Sigmoid colon (tissue), 7 donors: ENCODE data around the gene VRK1. TPM values are rescaled to one million over a fixed set of nuclear protein-coding genes. Genes with fewer than 3 reads are reported as not detected.

Experiments
- DNase-seq: peaks from one replicate; pipeline ENCODE4 v3.0.0-alpha.2; 2019
- H3K27ac ChIP-seq, 4 donors: fragments of 200-600 bp; sonication (generic); one replicate each; pipeline ENCODE4 v1.5.1; 2016 to 2019; ENCODE audit warnings: mild to moderate bottlenecking in 1 of 4
- H3K27me3 ChIP-seq, 3 donors: fragments of 200-600 bp; sonication (generic); one replicate each; pipeline ENCODE4 v1.5.1; 2019; ENCODE audit warnings: mild to moderate bottlenecking in 1 of 3
- H3K36me3 ChIP-seq, 4 donors: fragments of 200-600 bp; sonication (generic); one replicate each; pipeline ENCODE4 v1.5.1; 2016 to 2019
- H3K4me1 ChIP-seq, 4 donors: fragments of 200-600 bp; sonication (generic); one replicate each; pipeline ENCODE4 v1.5.1; 2017 to 2019
- H3K4me3 ChIP-seq, 4 donors: fragments of 200-600 bp; sonication (generic); one replicate each; pipeline ENCODE4 v1.5.1; 2017 to 2019; ENCODE audit warnings: mild to moderate bottlenecking in 2 of 4, moderate library complexity in 1 of 4
- H3K9me3 ChIP-seq, 4 donors: fragments of 200-600 bp in 3 of 4; sonication (generic) in 3 of 4; one replicate each; pipeline versions ENCODE4 v1.5.1 to v1.6.1; 2013 to 2019
- CTCF ChIP-seq, 4 experiments: fragments of 450-650 bp in 3 of 4; fragments of 200-600 bp in 1 of 4; IDR thresholded peaks; one replicate each; pipeline ENCODE4 v1.5.1; 2016 to 2019; ENCODE audit warnings: antibody characterized with exemption in 4 of 4, mild to moderate bottlenecking in 3 of 4, moderate library complexity in 2 of 4
- EP300 ChIP-seq, 4 donors: sonication (generic); formaldehyde crosslinking; IDR thresholded peaks; one replicate each; pipeline ENCODE4 v1.6.1; 2017; ENCODE audit warnings: antibody characterized with exemption in 4 of 4
- POLR2A ChIP-seq, 2 donors: fragments of 450-650 bp; IDR thresholded peaks; one replicate each; pipeline ENCODE4 v1.6.1; 2016; ENCODE audit warnings: antibody characterized with exemption in 2 of 2, mild to moderate bottlenecking in 2 of 2, moderate library complexity in 2 of 2
- POLR2AphosphoS5 ChIP-seq, 4 donors: sonication (generic); formaldehyde crosslinking; IDR thresholded peaks; one replicate each; pipeline ENCODE4 v1.6.1; 2017; ENCODE audit warnings: antibody characterized with exemption in 4 of 4
- WGBS, 2 donors: extraction: QIAGEN DNeasy Blood & Tissue Kit; methylation state at CpG; one replicate each; pipeline ENCODE4 v1.1.7; 2013; 5-methylcytosine and 5-hydroxymethylcytosine counted together
- intact Hi-C: fragments of 100-400 bp; cut with DNase I; formaldehyde crosslinking; loops from one replicate; pipeline ENCODE4 v1.15.1; 2023
- polyA plus RNA-seq, 3 donors: library from polyadenylated mRNA; stranded (reverse); fragments of 200-250 nt; gene quantifications; one replicate each; pipeline ENCODE4 v1.2.3, GENCODE V29; 2013
- total RNA-seq, 4 donors: library from RNA; depleted of rRNA; stranded (reverse); fragments of >200 nt; gene quantifications; one replicate each; pipeline ENCODE4 v1.1.0, GENCODE V29; 2016
- donor health status: healthy with polysubstance abuse.
- donor health status: Bipolar disorder and iron deficiency.
- donor health status: healthy.

VRK1 gene
- total and polyA plus RNA-seq, 7 donors: 7.8 to 25.7 (median 17.9) TPM

DNA sequence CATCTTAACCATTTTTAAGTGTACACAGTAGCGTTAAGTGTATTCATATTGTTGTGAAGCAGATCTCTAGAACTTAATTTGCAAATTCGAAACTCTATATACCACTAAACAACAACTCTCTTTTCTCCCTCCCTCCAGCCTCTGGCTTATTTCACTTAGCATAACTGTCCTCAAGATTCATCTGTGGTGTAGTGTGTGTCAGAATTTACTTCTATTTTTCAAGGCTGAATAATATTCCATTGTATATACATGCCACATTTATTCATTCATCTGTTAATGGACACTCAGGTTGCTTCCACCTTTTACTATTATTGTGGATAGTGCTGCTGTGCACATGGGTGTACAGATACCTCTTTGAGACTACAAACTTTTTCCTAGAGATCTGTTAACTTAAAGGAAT, 26.5 kb downstream of the VRK1 start:
- intact Hi-C loops: no loop called here
- no peak for DNase-seq
- H3K9me3 ChIP-seq: no peaks in the 10 kb centered on the region
- WGBS, 2 donors: 97 to 100% methylated on average over 2 of the region's 2 CpGs
- H3K4me1 ChIP-seq: peaks cover 0 to 11% (median 5%) of the 10 kb centered on the region in 4 donors
- no peaks in the 10 kb centered on the region for H3K27me3 ChIP-seq
- TF ChIP-seq POLR2A (IDR thresholded peaks at IDR 0.05): no peak
- TF ChIP-seq CTCF (IDR thresholded peaks at IDR 0.05): no peak
- TF ChIP-seq EP300 (IDR thresholded peaks at IDR 0.05): no peak
- no peak for TF ChIP-seq POLR2AphosphoS5 (IDR thresholded peaks at IDR 0.05)
- H3K4me3 ChIP-seq: no peak overlapping the region
- H3K36me3 ChIP-seq: no peaks in the 10 kb centered on the region
- no peak overlapping the region for H3K27ac ChIP-seq

GRCh38 chr14:96824283-96824682, 27.1 kb downstream of the VRK1 start:
- intact Hi-C loops: no loop called here
- WGBS, 2 donors: 76 to 96% methylated on average over 3 of the region's 3 CpGs

DNA sequence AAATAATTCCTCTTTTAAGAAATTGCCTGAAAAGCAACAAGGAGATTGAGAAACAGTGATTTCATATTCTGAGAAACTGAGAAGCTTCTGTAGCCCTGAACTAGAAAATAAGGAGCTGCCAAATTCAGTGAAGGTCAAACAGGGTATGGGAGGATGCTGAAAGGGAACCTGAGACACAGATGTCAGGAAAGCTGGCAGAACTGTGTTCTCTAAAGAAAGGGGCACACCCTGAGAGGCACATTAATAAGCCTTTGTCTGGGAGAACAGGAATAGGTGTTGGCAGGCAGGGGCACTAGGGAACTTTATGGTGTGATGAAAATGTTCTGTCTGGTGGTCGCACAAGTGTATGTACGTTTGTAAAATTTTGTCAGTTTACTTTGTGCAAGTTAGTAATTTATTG, 29.6 kb downstream of the VRK1 start:
- TF ChIP-seq CTCF (IDR thresholded peaks at IDR 0.05): no peak
- H3K4me3 ChIP-seq: no peak overlapping the region
- H3K27me3 ChIP-seq: no peaks in the 10 kb centered on the region
- H3K9me3 ChIP-seq: no peaks in the 10 kb centered on the region
- no peak overlapping the region for H3K27ac ChIP-seq
- no peaks in the 10 kb centered on the region for H3K36me3 ChIP-seq
- intact Hi-C loops: no loop called here
- no peak for DNase-seq
- 18 to 50% methylated on average over 2 of the region's 2 CpGs for WGBS, 2 donors
- peaks cover 0 to 11% (median 5%) of the 10 kb centered on the region in 4 donors for H3K4me1 ChIP-seq

More at GRCh38 chr14:96824283-96824682, 27.1 kb downstream of the VRK1 start:
- Histone ChIP-seq H3K36me3 (no peaks in the 10 kb centered on the region), H3K9me3 (no peaks in the 10 kb centered on the region), H3K27ac (no peak overlapping the region), H3K27me3 (no peaks in the 10 kb centered on the region), H3K4me1 (peaks cover 0 to 11% (median 5%) of the 10 kb centered on the region in 4 donors), H3K4me3 (no peak overlapping the region)
- no peak for TF ChIP-seq POLR2A (IDR thresholded peaks at IDR 0.05)
- DNase-seq: no peak

DNA sequence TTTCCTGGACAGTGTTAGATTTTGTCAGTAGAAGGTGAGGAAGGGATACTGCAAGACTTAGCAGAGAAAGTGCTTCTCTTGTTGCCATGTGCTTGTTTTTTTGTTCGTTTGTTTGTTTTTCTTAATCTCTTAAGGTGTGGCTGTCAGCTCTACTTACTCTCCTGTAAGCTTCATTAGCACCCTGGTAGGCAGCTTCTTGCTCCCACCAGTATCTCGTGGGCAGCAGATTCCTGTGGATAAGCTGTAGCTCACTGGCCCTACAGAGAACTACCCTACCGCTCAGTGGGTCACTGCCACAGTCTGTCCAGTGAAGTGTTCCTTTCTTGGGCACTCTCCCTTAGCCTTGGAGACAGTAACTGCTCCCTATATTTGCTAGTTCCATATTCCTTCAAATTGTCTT, 30.1 kb downstream of the VRK1 start:
- TF ChIP-seq POLR2AphosphoS5 (IDR thresholded peaks at IDR 0.05): no peak
- no peak for TF ChIP-seq CTCF (IDR thresholded peaks at IDR 0.05)
- no peak for TF ChIP-seq POLR2A (IDR thresholded peaks at IDR 0.05)
- no peak for TF ChIP-seq EP300 (IDR thresholded peaks at IDR 0.05)
- no peak overlapping the region for H3K27ac ChIP-seq
- H3K4me1 ChIP-seq: peaks cover 0 to 11% (median 5%) of the 10 kb centered on the region in 4 donors
- intact Hi-C loops: no loop called here
- 41 to 62% methylated on average over 3 of the region's 3 CpGs for WGBS, 2 donors
- H3K36me3 ChIP-seq: no peaks in the 10 kb centered on the region
- DNase-seq: no peak
- H3K9me3 ChIP-seq: no peaks in the 10 kb centered on the region
- H3K27me3 ChIP-seq: no peaks in the 10 kb centered on the region
- H3K4me3 ChIP-seq: no peak overlapping the region

- 92 to 95% methylated on average over 1 of the region's 1 CpG for WGBS, 2 donors
- DNase-seq: no peak
- intact Hi-C loops: no loop called here
These were observed 32.6 kb downstream of the VRK1 start for GRCh38 chr14:96829791-96830190.

More at GRCh38 chr14:96829791-96830190, 32.6 kb downstream of the VRK1 start:
- Histone ChIP-seq H3K36me3 (peaks cover 0 to 6% (median 0%) of the 10 kb centered on the region in 4 donors), H3K4me3 (no peak overlapping the region), H3K27ac (no peak overlapping the region), H3K27me3 (no peaks in the 10 kb centered on the region), H3K9me3 (no peaks in the 10 kb centered on the region), H3K4me1 (peaks cover 0 to 11% (median 5%) of the 10 kb centered on the region in 4 donors)
- no peak for TF ChIP-seq POLR2A (IDR thresholded peaks at IDR 0.05)
- no peak for TF ChIP-seq CTCF (IDR thresholded peaks at IDR 0.05)
- TF ChIP-seq POLR2AphosphoS5 (IDR thresholded peaks at IDR 0.05): no peak
